NB4 (cell line): ENCODE results near the gene RPP30.
A peak's percentile ranks its signal among the peaks of the same experiment; 100 is the strongest.

Experiments
- DNase-seq: peaks from one replicate; pipeline ENCODE4 v3.0.0; 2010; ENCODE audit warnings: low read depth
- H3K4me3 ChIP-seq: one replicate; pipeline ENCODE4 v1.5.1; 2011; ENCODE audit warnings: mild to moderate bottlenecking, low read depth, low read length, moderate library complexity
- MYC ChIP-seq: IDR thresholded peaks from 2 replicates; pipeline ENCODE4 v1.6.1; 2011; ENCODE audit warnings: low read depth, low read length
- POLR2A ChIP-seq: IDR thresholded peaks from 2 replicates; pipeline ENCODE4 v1.6.1; 2011; ENCODE audit warnings: mild to moderate bottlenecking; ENCODE audit not compliant: insufficient read length; ENCODE audit errors: extremely low read depth
- TF ChIP-seq, protein P1 (sequence below): IDR thresholded peaks from one replicate; pipeline ENCODE4 v1.5.1; 2012; ENCODE audit warnings: low read depth, low read length
- TF ChIP-seq, protein P2 (sequence below): IDR thresholded peaks from 2 replicates; pipeline ENCODE4 v1.6.1; 2011; ENCODE audit warnings: low read depth, low read length

RPP30 gene

DNA sequence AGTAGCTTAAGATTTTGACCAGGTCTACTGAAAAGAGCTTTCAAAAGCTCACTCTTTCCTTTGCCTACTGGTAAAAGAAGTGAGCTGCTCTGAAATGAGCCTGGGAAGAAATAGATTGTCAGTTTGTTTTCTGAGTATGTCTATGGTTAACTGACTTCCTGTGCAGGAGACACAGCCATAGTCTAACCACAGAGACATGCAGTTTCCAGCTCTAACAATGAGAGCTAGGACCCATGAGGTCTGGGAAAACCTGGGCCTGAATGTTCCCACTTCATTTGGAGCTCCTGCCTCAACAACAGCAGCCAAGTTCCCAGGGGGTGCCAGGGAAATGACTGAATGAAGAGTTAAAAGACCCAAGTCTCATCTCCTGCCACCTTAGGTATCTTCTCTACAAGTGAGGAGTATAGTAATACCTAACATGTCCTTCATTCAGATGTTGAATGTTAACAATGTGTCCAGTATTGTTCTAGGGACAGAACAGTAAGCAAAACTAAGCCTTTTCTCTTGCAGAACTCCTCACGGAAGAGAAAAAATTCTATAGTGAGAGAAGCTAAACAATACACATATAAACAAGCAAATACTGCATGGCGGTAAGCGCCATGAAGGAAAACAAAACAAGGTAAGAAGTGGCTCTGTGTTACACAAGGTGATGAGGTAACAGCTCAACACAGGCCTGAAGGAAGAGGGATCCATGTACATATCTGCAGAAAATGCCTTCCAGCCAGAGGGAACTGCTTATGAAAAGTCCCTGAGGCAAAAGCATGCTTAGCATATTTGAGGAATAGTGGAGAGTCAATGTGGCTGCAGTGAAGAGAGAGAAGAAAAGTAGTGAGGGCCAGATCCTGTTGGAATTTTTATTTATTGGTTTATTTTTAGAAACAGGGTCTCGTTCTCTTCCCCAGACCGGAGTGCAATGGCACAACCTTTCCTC lies 75.5 kb downstream of the RPP30 start:
- no peak for TF ChIP-seq MYC
- TF ChIP-seq, protein P1, sequence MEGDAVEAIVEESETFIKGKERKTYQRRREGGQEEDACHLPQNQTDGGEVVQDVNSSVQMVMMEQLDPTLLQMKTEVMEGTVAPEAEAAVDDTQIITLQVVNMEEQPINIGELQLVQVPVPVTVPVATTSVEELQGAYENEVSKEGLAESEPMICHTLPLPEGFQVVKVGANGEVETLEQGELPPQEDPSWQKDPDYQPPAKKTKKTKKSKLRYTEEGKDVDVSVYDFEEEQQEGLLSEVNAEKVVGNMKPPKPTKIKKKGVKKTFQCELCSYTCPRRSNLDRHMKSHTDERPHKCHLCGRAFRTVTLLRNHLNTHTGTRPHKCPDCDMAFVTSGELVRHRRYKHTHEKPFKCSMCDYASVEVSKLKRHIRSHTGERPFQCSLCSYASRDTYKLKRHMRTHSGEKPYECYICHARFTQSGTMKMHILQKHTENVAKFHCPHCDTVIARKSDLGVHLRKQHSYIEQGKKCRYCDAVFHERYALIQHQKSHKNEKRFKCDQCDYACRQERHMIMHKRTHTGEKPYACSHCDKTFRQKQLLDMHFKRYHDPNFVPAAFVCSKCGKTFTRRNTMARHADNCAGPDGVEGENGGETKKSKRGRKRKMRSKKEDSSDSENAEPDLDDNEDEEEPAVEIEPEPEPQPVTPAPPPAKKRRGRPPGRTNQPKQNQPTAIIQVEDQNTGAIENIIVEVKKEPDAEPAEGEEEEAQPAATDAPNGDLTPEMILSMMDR: no peak
- TF ChIP-seq POLR2A: no peak
- TF ChIP-seq, protein P2, sequence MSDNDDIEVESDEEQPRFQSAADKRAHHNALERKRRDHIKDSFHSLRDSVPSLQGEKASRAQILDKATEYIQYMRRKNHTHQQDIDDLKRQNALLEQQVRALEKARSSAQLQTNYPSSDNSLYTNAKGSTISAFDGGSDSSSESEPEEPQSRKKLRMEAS: no peak
- DNase-seq: peak; percentile 12
- H3K4me3 ChIP-seq: no peak overlapping the region
